ENCODE results near the gene ERCC1. TPM values are rescaled to one million over a fixed set of nuclear protein-coding genes. Genes with fewer than 3 reads are reported as not detected.

The ERCC1 gene
- total RNA-seq, 2 experiments from 2014 or later = 50.0 to 53.2 TPM

DNA sequence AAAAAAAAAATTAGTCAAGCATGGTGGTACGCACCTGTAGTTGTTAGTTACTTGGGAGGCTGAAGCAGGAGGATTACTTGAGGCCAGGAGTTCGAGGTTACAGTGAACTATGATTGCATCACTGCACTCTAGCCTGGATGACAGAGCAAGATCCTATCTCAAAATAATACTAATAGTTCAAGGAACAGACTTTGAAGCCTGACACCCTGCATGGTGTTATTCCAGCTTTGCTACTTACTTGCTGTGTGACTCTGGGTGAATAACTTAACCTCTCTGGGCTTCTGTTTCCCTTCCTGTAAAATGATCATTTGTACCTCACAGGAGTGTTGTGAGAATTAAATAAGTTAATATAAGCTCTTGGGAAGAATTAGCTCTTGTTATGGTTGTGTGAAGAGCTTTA, 40.6 kb upstream of the ERCC1 start:
- no peak overlapping the region for H3K4me3 Mint-ChIP-seq
- no peak for DNase-seq
- no peak overlapping the region for H3K27ac Mint-ChIP-seq
- peaks cover 10% of the 10 kb centered on the region for H3K4me1 Mint-ChIP-seq
- no peaks in the 10 kb centered on the region for H3K9me3 Mint-ChIP-seq
- no peaks in the 10 kb centered on the region for H3K36me3 Mint-ChIP-seq
- H3K27me3 Mint-ChIP-seq = peaks cover 9% of the 10 kb centered on the region

DNA sequence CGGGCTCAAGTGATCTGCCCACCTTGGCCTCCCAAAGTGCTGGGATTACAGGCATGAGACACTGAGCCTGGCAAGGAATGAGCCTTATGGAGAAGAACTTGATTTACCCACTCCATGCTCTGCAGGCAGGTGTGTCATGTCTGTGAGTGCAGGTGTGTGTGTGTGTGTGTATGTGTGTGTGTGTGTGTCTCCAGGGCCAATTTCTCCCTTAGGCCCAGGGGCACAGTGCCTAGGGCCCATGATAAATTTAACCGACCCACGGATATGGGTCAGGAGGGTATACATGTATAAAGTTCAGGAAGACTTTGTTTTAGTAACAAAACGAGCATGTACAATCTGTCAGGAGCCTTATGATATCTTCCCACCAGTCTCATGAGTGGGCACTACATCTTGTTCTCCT, 39.5 kb upstream of the ERCC1 start:
- DNase-seq = no peak
- H3K36me3 Mint-ChIP-seq = no peaks in the 10 kb centered on the region
- peaks cover 9% of the 10 kb centered on the region for H3K27me3 Mint-ChIP-seq
- no peaks in the 10 kb centered on the region for H3K9me3 Mint-ChIP-seq
- no peak overlapping the region for H3K27ac Mint-ChIP-seq
- peaks cover 8% of the 10 kb centered on the region for H3K4me1 Mint-ChIP-seq
- H3K4me3 Mint-ChIP-seq = no peak overlapping the region

DNA sequence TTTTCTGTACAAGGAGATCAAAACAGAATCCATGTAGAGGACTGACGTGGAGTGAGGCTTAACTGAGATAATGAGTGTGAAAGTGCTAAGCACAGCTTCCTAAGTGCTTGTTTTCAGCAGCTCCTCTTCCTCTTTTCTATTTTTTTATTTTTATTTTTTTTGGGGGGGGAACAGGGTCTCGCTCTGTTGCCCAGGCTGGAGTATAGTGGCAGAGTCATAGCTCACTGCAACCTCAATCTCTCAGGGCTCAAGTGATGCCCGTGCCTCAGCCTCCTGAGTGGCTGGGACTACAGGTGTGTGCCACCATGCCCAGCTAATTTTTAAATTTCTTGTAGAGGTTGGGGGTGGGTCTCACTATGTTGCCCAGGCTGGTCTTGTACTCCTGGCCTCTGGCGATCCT, 38.5 kb upstream of the ERCC1 start:
- H3K27me3 Mint-ChIP-seq = peaks cover 9% of the 10 kb centered on the region
- H3K9me3 Mint-ChIP-seq = no peaks in the 10 kb centered on the region

DNA sequence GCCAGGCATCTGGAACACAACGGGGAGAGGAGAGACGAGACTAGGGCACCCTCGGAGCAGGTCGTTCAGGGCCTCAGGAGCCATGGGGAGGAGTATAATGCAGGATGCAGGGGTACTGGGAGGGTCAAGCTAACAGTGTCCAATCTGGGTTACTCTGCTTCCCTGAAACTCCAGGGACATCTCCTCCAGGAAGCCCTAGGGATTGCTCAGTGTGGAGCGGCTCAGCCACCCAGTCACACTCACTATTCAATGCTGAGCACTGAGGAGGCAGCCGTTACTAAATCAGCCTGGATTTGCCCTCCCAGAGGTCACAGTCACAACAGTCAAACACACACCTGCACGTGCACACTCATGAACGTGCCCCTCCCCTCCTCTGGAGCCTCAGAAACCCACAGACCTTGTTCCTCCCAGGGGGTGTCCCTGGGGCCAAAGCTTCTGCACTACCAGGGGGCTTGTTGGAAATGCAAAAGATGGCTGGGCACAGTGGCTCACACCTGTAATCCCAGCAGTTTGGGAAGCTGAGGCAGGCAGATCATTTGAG, 37.2 kb upstream of the ERCC1 start:
- no peaks in the 10 kb centered on the region for H3K36me3 Mint-ChIP-seq
- no peaks in the 10 kb centered on the region for H3K9me3 Mint-ChIP-seq
- H3K4me3 Mint-ChIP-seq = no peak overlapping the region
- peaks cover 9% of the 10 kb centered on the region for H3K27me3 Mint-ChIP-seq
- no peak for DNase-seq
- peaks cover 7% of the 10 kb centered on the region for H3K4me1 Mint-ChIP-seq
- no peak overlapping the region for H3K27ac Mint-ChIP-seq

More for the DNA sequence above, 38.5 kb upstream of the ERCC1 start:
- H3K4me1 Mint-ChIP-seq = peaks cover 3% of the 10 kb centered on the region
- H3K27ac Mint-ChIP-seq = no peak overlapping the region
- H3K4me3 Mint-ChIP-seq = no peak overlapping the region
- no peaks in the 10 kb centered on the region for H3K36me3 Mint-ChIP-seq
- DNase-seq = no peak

DNA sequence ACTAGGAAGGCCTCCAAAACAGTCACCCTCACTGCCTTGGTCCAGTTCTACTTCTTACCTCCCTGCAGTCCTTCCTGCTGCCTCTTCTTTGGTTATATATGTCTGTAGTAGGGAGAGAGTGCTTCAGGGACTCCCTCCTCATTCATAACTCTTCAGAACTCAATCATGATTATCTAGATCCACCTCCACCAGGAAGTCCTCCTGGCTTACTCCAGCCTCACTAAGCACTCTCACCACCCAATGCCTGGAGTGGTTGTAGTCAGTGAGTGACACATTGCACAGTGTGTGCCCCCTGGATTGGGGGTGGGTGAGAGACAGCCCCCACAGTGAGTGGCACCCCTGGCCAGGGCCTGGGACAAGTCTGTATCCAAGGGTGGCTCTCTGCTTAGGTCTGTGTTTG, 34.1 kb upstream of the ERCC1 start:
- Mint-ChIP-seq H3K4me1 (peaks cover 16% of the 10 kb centered on the region), H3K4me3 (no peak overlapping the region), H3K27me3 (peaks cover 4% of the 10 kb centered on the region), H3K36me3 (no peaks in the 10 kb centered on the region), H3K27ac (no peak overlapping the region), H3K9me3 (no peaks in the 10 kb centered on the region)
- DNase-seq = no peak

DNA sequence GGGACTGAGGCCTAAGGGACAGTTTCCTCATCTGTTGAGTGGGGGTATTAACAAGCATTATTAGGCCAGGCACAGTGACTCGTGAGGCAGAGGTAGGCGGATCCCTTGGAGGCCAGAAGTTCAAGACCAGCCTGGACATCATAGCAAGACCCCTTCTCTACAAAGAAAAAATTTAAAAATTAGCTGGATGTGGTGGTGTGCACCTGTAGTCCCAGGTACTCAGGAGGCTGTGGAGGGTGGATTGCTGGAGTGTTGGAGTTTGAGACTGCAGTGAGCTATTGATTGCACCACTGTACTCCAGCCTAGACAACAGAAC, 32.7 kb upstream of the ERCC1 start:
- no peaks in the 10 kb centered on the region for H3K9me3 Mint-ChIP-seq
- H3K4me1 Mint-ChIP-seq = peaks cover 20% of the 10 kb centered on the region
- no peaks in the 10 kb centered on the region for H3K36me3 Mint-ChIP-seq
- no peak for DNase-seq
- peaks cover 4% of the 10 kb centered on the region for H3K27me3 Mint-ChIP-seq
- H3K4me3 Mint-ChIP-seq = no peak overlapping the region
- no peak overlapping the region for H3K27ac Mint-ChIP-seq

DNA sequence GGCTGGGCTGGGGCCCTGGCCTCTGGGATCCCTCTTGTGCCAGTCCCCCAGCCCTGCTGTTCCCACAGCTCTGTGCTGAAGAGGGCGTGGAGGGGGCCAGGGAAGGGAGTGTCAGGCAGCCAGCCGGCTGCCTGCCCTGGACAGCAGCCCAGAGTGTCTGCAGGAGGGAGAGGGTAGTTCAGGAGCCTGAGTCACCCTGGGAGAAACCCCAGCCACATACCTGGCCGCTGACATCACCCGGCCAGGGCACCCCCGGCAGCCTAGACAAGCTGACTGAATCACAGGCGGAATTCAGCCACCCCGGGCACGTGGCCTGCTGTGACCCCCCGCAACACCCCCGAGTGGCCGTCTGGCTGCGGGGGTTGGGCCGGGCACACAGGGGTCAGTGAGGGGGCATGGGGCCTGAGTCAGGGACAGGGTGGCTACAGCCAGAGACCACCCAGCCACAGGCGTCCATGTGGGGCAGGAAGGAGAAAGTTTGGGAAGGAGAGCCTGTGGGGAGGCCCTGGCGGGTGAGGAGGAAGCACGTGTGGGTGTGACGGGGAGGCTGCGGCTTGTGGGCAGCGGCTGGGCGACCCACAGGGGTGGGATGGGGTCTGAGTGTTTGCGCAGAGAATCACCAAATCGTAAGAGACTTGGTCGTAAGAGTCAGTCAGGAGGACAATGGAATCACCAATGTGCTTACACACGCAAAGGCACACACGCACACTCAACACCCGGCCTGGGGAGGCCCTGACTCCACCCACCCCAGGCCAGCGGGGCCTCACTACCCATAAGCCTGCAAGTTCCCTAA, 32.2 kb upstream of the ERCC1 start:
- Mint-ChIP-seq H3K27me3 (peaks cover 4% of the 10 kb centered on the region), H3K27ac (peak overlapping the region; percentile 82), H3K4me3 (peak overlapping the region; percentile 42), H3K9me3 (no peaks in the 10 kb centered on the region), H3K4me1 (peaks cover 25% of the 10 kb centered on the region), H3K36me3 (no peaks in the 10 kb centered on the region)
- peak; percentile 80 for DNase-seq

DNA sequence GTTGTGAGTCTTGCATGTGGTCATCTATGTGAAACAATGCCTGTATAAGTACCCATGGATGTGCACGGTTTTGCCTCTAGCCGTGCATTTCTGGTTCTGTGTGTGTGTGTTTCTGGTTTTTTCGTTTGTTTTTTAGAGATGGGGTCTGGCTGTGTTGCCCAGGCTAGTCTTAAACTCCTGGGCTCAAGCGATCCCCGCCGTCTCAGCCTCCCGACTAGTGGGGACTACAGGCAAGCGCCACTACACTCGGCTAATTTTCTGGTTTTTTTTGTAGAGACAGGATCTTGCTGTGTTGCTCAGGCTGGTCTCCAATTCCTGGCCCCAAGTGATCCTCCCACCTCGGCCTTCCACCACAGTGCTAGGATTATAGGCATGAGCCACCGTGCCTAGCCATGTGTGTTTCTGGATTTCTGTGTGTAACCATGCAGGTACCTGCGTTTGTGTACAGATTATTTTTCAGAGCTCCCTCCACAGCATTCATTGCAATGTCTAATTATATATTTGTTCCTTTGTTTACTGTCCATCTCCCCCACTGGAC, 28.2 kb upstream of the ERCC1 start:
- peak overlapping the region; percentile 84 for H3K4me3 Mint-ChIP-seq
- H3K27me3 Mint-ChIP-seq = no peaks in the 10 kb centered on the region
- H3K9me3 Mint-ChIP-seq = no peaks in the 10 kb centered on the region
- H3K36me3 Mint-ChIP-seq = peaks cover 7% of the 10 kb centered on the region
- peaks cover 40% of the 10 kb centered on the region for H3K4me1 Mint-ChIP-seq
- no peak for DNase-seq
- H3K27ac Mint-ChIP-seq = peak overlapping the region; percentile 86

DNA sequence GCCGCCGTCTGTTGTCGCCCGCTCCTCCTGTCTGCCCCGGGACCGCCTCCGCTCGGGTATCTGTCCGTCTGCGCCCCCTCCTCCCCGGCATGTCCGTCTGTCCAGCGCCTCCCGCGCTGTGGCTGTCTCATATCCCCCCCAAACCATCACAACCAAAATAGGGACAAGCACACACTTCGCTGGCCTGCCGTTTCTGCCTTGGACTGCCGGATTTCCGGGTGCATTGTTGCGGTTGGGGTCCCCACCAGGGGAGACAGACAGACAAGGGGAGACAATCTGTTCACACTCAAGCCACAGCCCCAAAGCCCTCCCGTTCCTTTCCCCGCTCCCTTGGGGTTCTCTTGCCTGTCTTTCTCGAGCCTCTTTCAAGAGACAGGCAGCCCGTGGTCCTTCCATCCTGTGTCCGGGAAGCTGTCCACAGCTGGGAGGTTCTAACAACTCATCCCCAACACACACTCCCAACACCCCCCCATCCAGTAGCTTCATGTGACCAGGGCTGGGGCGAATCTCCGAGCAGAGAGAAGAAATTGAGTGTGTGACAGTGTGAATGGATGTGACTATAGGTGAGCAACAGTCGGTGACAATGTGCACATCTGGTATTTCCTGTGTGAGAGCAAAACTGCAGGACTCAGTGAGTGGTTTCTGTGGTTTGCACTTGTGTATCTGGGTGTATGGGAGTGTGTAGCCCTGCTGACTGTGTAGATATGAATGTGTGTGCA, 27.6 kb upstream of the ERCC1 start:
- peak overlapping the region; percentile 86 for H3K27ac Mint-ChIP-seq
- H3K36me3 Mint-ChIP-seq = peaks cover 7% of the 10 kb centered on the region
- no peaks in the 10 kb centered on the region for H3K9me3 Mint-ChIP-seq
- H3K4me1 Mint-ChIP-seq = peaks cover 37% of the 10 kb centered on the region
- H3K4me3 Mint-ChIP-seq = peak overlapping the region; percentile 84
- peak; percentile 39 for DNase-seq
- no peaks in the 10 kb centered on the region for H3K27me3 Mint-ChIP-seq

DNA sequence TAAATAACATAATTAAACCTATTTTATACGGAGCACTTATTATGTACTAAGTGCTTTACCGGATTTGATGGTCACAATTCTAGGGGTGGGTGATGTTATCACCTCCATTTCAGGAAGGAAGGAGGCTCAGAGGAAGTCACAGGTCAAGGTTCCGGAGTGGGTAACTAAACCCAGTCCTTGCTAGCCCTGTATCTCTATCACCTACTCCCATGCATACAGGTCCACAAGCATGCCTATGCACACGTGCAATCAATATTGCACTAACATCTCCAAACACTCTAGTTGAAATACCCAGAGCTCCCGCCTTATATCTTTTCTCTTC, 26.3 kb upstream of the ERCC1 start:
- Mint-ChIP-seq H3K27me3 (no peaks in the 10 kb centered on the region), H3K4me3 (peak overlapping the region; percentile 87), H3K27ac (peak overlapping the region; percentile 92), H3K4me1 (peaks cover 30% of the 10 kb centered on the region), H3K9me3 (no peaks in the 10 kb centered on the region), H3K36me3 (peaks cover 9% of the 10 kb centered on the region)
- no peak for DNase-seq

DNA sequence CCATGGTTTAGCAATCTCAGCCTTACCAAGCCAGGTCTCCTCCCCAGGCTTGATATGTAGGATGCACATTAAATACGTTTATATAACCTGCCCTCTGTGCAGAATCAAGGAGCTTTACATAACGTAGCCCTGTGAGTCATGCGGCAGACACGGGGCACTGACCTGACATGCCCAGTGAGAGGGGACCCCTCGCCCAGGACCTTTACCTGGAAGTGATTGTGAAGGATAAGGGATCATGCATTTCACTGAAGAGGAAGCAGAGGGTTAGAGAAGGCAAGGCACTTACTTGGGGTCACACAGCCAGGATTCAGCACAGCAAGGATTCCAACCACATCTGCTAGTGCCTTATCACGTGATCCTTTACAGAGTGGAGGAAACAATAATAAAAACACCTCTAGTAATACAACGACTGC, 25.2 kb upstream of the ERCC1 start:
- no peak for DNase-seq
- H3K4me1 Mint-ChIP-seq = peaks cover 36% of the 10 kb centered on the region
- H3K27ac Mint-ChIP-seq = no peak overlapping the region
- H3K36me3 Mint-ChIP-seq = peaks cover 9% of the 10 kb centered on the region
- no peaks in the 10 kb centered on the region for H3K9me3 Mint-ChIP-seq
- peak overlapping the region; percentile 46 for H3K4me3 Mint-ChIP-seq
- H3K27me3 Mint-ChIP-seq = no peaks in the 10 kb centered on the region

DNA sequence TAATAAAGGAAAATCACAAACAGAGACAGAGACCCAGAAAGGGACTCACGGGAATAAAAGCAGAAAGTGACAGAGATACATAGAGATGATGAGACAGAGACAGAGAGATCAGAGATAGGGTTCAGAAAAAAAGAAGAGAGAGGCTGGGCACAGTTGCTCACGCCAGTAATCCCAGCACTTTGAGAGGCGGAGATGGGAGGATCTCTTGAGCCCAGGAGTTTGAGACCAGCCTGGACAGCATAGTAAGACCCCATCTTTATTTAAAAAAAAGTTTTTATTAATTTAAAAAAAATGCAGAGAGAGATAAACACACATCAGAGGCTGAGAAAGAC, 24.7 kb upstream of the ERCC1 start:
- peak overlapping the region; percentile 33 for H3K4me3 Mint-ChIP-seq

DNA sequence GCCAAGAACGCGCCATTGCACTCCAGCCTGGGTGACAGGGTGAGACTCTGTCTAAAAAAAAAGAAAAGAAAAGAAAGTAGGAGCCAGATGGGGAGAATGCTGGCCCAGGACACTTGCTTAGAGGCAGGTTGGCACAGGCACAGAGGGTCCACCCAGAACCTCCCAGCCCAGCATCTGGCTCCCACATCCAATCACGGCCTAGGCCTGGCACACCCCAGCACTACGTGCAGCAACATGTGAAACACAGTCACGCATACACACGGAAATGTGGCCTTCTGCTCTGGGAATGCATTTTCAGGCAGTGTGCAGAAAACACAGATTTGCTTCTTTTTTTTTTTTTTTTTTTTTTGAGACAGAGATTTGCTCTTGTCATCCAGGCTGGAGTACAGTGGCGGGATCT, 23.2 kb upstream of the ERCC1 start:
- Mint-ChIP-seq H3K27ac (no peak overlapping the region), H3K36me3 (peaks cover 9% of the 10 kb centered on the region), H3K27me3 (no peaks in the 10 kb centered on the region), H3K4me3 (no peak overlapping the region), H3K4me1 (peaks cover 49% of the 10 kb centered on the region), H3K9me3 (no peaks in the 10 kb centered on the region)
- DNase-seq = no peak

More for the DNA sequence above, 24.7 kb upstream of the ERCC1 start:
- DNase-seq = no peak
- H3K36me3 Mint-ChIP-seq = peaks cover 9% of the 10 kb centered on the region
- H3K4me1 Mint-ChIP-seq = peaks cover 39% of the 10 kb centered on the region
- no peak overlapping the region for H3K27ac Mint-ChIP-seq
- H3K9me3 Mint-ChIP-seq = no peaks in the 10 kb centered on the region
- H3K27me3 Mint-ChIP-seq = no peaks in the 10 kb centered on the region

DNA sequence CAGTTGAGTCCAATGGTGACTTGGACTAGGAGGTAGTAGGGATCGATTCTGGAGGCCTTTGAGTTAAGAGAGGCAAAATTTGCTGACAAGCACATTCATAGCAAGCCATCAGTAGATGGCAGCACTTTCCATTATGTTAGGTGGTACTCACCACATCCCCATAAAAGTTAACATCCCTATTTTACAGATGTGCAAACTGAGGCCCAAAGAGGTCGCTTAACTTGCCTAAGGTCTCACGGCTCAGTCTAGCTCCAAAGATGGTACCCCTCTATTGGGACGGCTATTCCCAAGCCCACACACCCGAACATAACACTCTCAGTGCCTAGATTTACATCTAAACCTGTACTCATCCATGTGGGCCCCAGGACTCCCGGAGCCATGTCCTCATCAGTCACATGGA, 22.6 kb upstream of the ERCC1 start:
- no peaks in the 10 kb centered on the region for H3K27me3 Mint-ChIP-seq
- no peak overlapping the region for H3K4me3 Mint-ChIP-seq
- H3K36me3 Mint-ChIP-seq = peaks cover 9% of the 10 kb centered on the region
- H3K9me3 Mint-ChIP-seq = no peaks in the 10 kb centered on the region
- peaks cover 43% of the 10 kb centered on the region for H3K4me1 Mint-ChIP-seq
- no peak overlapping the region for H3K27ac Mint-ChIP-seq
- no peak for DNase-seq

DNA sequence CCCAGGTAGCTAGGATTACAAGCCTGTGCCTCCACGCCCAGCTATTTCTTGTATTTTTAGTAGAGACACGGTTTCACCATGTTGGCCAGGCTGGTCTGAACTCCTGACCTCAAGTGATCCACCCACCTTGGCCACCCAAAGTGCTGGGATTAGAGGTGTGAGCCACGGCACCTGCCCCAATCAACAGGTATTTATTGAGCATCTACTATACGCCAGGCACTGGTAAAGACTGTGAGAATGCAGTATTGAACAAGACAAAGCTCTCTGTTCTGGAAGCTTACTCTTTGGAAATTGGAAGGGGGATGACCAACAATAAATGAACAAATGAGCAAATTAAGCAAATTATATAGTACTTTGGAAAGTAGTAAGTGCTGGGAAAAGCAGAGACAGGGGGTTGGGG, 21.4 kb upstream of the ERCC1 start:
- Mint-ChIP-seq H3K9me3 (no peaks in the 10 kb centered on the region), H3K4me1 (peaks cover 45% of the 10 kb centered on the region), H3K27ac (no peak overlapping the region), H3K36me3 (peaks cover 9% of the 10 kb centered on the region), H3K27me3 (no peaks in the 10 kb centered on the region), H3K4me3 (no peak overlapping the region)
- DNase-seq = no peak

All from activated naive CD8-positive, alpha-beta T cell treated with anti-CD3 and anti-CD28 coated beads for 36 hours (primary cell).